HG03066 (cell line): Measurements from ENCODE around the gene THADA.

Experiments
- ATAC-seq: cut with Tn5 transposase; IDR thresholded peaks from one replicate; pipeline ENCODE4 v1.9.1; 2021; ENCODE audit warnings: low read depth; ENCODE audit not compliant: unreplicated experiment

THADA gene

GRCh38 chr2:43509886-43510285 lies 86.0 kb downstream of the THADA start:
- no peak for ATAC-seq

GRCh38 chr2:43508209-43508608 lies 87.6 kb downstream of the THADA start:
- ATAC-seq, result no peak

- no peak for ATAC-seq
Observed at GRCh38 chr2:43507137-43507536, 88.7 kb downstream of the THADA start.

- ATAC-seq, result no peak
Observed at GRCh38 chr2:43495727-43496126, 100.1 kb downstream of the THADA start.

GRCh38 chr2:43493954-43494353 lies 101.9 kb downstream of the THADA start:
- ATAC-seq, result no peak

GRCh38 chr2:43491065-43491639 lies 104.7 kb downstream of the THADA start:
- ATAC-seq, result no peak

- ATAC-seq, result no peak
Observed at GRCh38 chr2:43490252-43490786, 105.5 kb downstream of the THADA start.

- ATAC-seq, result no peak
Observed at GRCh38 chr2:43488737-43489136, 107.1 kb downstream of the THADA start.

- no peak for ATAC-seq
Observed at GRCh38 chr2:43486603-43487002, 109.2 kb downstream of the THADA start.

- ATAC-seq, result no peak
Observed at GRCh38 chr2:43484323-43484930, 111.4 kb downstream of the THADA start.

GRCh38 chr2:43482961-43483360 lies 112.9 kb downstream of the THADA start:
- no peak for ATAC-seq

- no peak for ATAC-seq
Observed at GRCh38 chr2:43481927-43482542, 113.8 kb downstream of the THADA start.

- ATAC-seq, result no peak
Observed at GRCh38 chr2:43480874-43481273, 115.0 kb downstream of the THADA start.

- ATAC-seq, result no peak
Observed at GRCh38 chr2:43478412-43479086, 117.3 kb downstream of the THADA start.

- ATAC-seq, result no peak
Observed at GRCh38 chr2:43475922-43476321, 119.9 kb downstream of the THADA start.

GRCh38 chr2:43475137-43475846 lies 120.5 kb downstream of the THADA start:
- no peak for ATAC-seq

- no peak for ATAC-seq
Observed at GRCh38 chr2:43474273-43474672, 121.6 kb downstream of the THADA start.

- ATAC-seq, result no peak
Observed at GRCh38 chr2:43473767-43474166, 122.1 kb downstream of the THADA start.

- ATAC-seq, result no peak
Observed at GRCh38 chr2:43472527-43473194, 123.2 kb downstream of the THADA start.

GRCh38 chr2:43469713-43470112 lies 126.1 kb downstream of the THADA start:
- ATAC-seq, result no peak
